HEK293 (cell line): ENCODE data around the gene TRAFD1.

ENCODE experiments used
- ZNF561 ChIP-seq: fragments of 450-650 bp; IDR thresholded peaks from 2 replicates; pipeline ENCODE4 v1.5.1; 2018; ENCODE audit warnings: missing biosample characterization, missing genetic modification characterization, borderline replicate concordance
- ZNF843 ChIP-seq: fragments of 450-650 bp; formaldehyde crosslinking; IDR thresholded peaks from 2 replicates; pipeline ENCODE4 v1.5.1; 2016; ENCODE audit warnings: missing biosample characterization, missing genetic modification characterization
- ZSCAN23 ChIP-seq: fragments of 450-650 bp; formaldehyde crosslinking; IDR thresholded peaks from 2 replicates; pipeline ENCODE4 v1.5.1; 2016; ENCODE audit warnings: missing biosample characterization, missing genetic modification characterization

GRCh38 chr12:112161711-112162110 is 36.4 kb downstream of the TRAFD1 start:
- no peak for TF ChIP-seq ZNF561
- TF ChIP-seq ZSCAN23 (tag by site-specific recombination), result no peak
- no peak for TF ChIP-seq ZNF843
